Measurements from ENCODE around the gene C1QL4. TPM values are rescaled to one million over a fixed set of nuclear protein-coding genes. Genes with fewer than 3 reads are reported as not detected.
A peak's percentile ranks its signal among the peaks of the same experiment; 100 is the strongest.

The C1QL4 gene
- total RNA-seq, 4 donors from 2014 or later = not detected

- no peaks in the 10 kb centered on the region for H3K27me3 ChIP-seq
- peak overlapping the region in 1 of 4 donors; percentile 20 for H3K4me3 ChIP-seq
- H3K27ac ChIP-seq = peak overlapping the region in 3 of 4 donors; percentile 4 to 66 (median 23)
- H3K9me3 ChIP-seq = no peaks in the 10 kb centered on the region
- WGBS, 2 donors = 43 to 44% methylated on average over 6 of the region's 6 CpGs
- H3K4me1 ChIP-seq = peaks cover 0 to 37% (median 18%) of the 10 kb centered on the region in 3 donors
- no peak for DNase-seq
- intact Hi-C loops (cut with DNase I) = loop anchor here (5.0 kb wide), 1 partner anchor 138 kb away; no protein-coding TSS in a partner anchor
- peaks cover 0 to 10% (median 0%) of the 10 kb centered on the region in 3 donors for H3K36me3 ChIP-seq
- TF ChIP-seq POLR2A (IDR thresholded peaks at IDR 0.05) (peak in 1 of 4 donors; percentile 8), CTCF (IDR thresholded peaks at IDR 0.05) (peak in 5 of 6 experiments; percentile 14 to 47 (median 30))
Observed at GRCh38 chr12:49369411-49370145, 32.6 kb upstream of the C1QL4 start.

GRCh38 chr12:49368240-49368600, 31.2 kb upstream of the C1QL4 start:
- no peaks in the 10 kb centered on the region for H3K27me3 ChIP-seq
- H3K9me3 ChIP-seq = no peaks in the 10 kb centered on the region
- peak overlapping the region; percentile 95 to 96 (median 96) for H3K27ac ChIP-seq
- WGBS, 2 donors = 20 to 22% methylated on average over 3 of the region's 3 CpGs
- H3K36me3 ChIP-seq = peaks cover 0 to 4% (median 0%) of the 10 kb centered on the region in 3 donors
- intact Hi-C loops (cut with DNase I) = loop anchor here (5.0 kb wide), 1 partner anchor 139 kb away; no protein-coding TSS in a partner anchor
- TF ChIP-seq POLR2A (IDR thresholded peaks at IDR 0.05) (no peak), CTCF (IDR thresholded peaks at IDR 0.05) (no peak)
- DNase-seq = no peak
- peak overlapping the region; percentile 77 to 95 (median 82) for H3K4me3 ChIP-seq
- peaks cover 0 to 37% (median 18%) of the 10 kb centered on the region in 3 donors for H3K4me1 ChIP-seq

- TF ChIP-seq CTCF (IDR thresholded peaks at IDR 0.05) (no peak), POLR2A (IDR thresholded peaks at IDR 0.05) (no peak)
- Histone ChIP-seq H3K4me1 (peaks cover 0 to 37% (median 18%) of the 10 kb centered on the region in 3 donors), H3K9me3 (no peaks in the 10 kb centered on the region), H3K27ac (peak within 1 kb of the TSS; percentile 95 to 96 (median 96)), H3K27me3 (no peaks in the 10 kb centered on the region), H3K4me3 (peak within 1 kb of the TSS; percentile 77 to 95 (median 82)), H3K36me3 (no peaks in the 10 kb centered on the region)
- intact Hi-C loops (cut with DNase I) = loop anchor here (5.0 kb wide), 1 partner anchor 140 kb away; no protein-coding TSS in a partner anchor
- WGBS, 2 donors = 1 to 4% methylated on average over 20 to 24 of the region's 52 CpGs
- peak; percentile 59 for DNase-seq
Observed at GRCh38 chr12:49367381-49368239, 30.6 kb upstream of the C1QL4 start, which contains the start of gene SPATS2. TSS of gene SPATS2 (plus strand) at chr12:49367462. CDS start at chr12:49461013, 93,551 bp downstream.

GRCh38 chr12:49366652-49367380, 29.8 kb upstream of the C1QL4 start:
- Histone ChIP-seq H3K36me3 (no peaks in the 10 kb centered on the region), H3K27ac (peak overlapping the region; percentile 95 to 96 (median 96)), H3K27me3 (no peaks in the 10 kb centered on the region), H3K4me3 (peak overlapping the region; percentile 77 to 95 (median 82)), H3K4me1 (peaks cover 0 to 37% (median 18%) of the 10 kb centered on the region in 3 donors), H3K9me3 (no peaks in the 10 kb centered on the region)
- TF ChIP-seq CTCF (IDR thresholded peaks at IDR 0.05) (peak in 4 of 6 experiments; percentile 29 to 39 (median 33)), POLR2A (IDR thresholded peaks at IDR 0.05) (peak in 3 of 4 donors; percentile 36 to 75 (median 50))
- intact Hi-C loops (cut with DNase I) = loop anchor here (5.0 kb wide), 1 partner anchor 140 kb away; no protein-coding TSS in a partner anchor
- no peak for DNase-seq
- WGBS, 2 donors = 0% methylated on average over 7 to 45 of the region's 97 CpGs

Measured in esophagus squamous epithelium (tissue), 5 donors.